GM21515 (cell line): Measurements from ENCODE around the gene MAN1B1.
A peak's percentile ranks its signal among the peaks of the same experiment; 100 is the strongest.

Experiments
- ATAC-seq: cut with Tn5 transposase; IDR thresholded peaks from one replicate; pipeline ENCODE4 v1.9.1; 2021; ENCODE audit not compliant: unreplicated experiment

MAN1B1 gene

GRCh38 chr9:137086531-137087408 is at the start of gene MAN1B1:
TSS of gene MAN1B1 (plus strand) at chr9:137086985. CDS start at chr9:137087000, 15 bp downstream.
- peak; percentile 78 for ATAC-seq

- no peak for ATAC-seq
Measured at GRCh38 chr9:137037035-137037434, 49.8 kb upstream of the MAN1B1 start.

- ATAC-seq, result no peak
Measured at GRCh38 chr9:137037483-137037882, 49.3 kb upstream of the MAN1B1 start.

GRCh38 chr9:137038916-137039315 is 47.9 kb upstream of the MAN1B1 start:
- no peak for ATAC-seq

GRCh38 chr9:137039611-137040366 is 47.0 kb upstream of the MAN1B1 start:
- no peak for ATAC-seq

GRCh38 chr9:137040568-137040967 is 46.2 kb upstream of the MAN1B1 start:
- no peak for ATAC-seq

- ATAC-seq, result no peak
Measured at GRCh38 chr9:137041124-137041523, 45.7 kb upstream of the MAN1B1 start.

- no peak for ATAC-seq
Measured at GRCh38 chr9:137042751-137043727, 43.7 kb upstream of the MAN1B1 start.

- ATAC-seq, result no peak
Measured at GRCh38 chr9:137044037-137044436, 42.7 kb upstream of the MAN1B1 start.

- no peak for ATAC-seq
Measured at GRCh38 chr9:137044502-137045177, 42.1 kb upstream of the MAN1B1 start.

GRCh38 chr9:137045294-137046087 is 41.3 kb upstream of the MAN1B1 start:
- ATAC-seq, result no peak

GRCh38 chr9:137046088-137046787 is 40.5 kb upstream of the MAN1B1 start, which contains the start of gene NPDC1:
TSS of gene NPDC1 (minus strand) at chr9:137046177. CDS start at chr9:137045989, 188 bp downstream.
- ATAC-seq, result no peak

GRCh38 chr9:137048655-137049543 is 37.9 kb upstream of the MAN1B1 start:
- ATAC-seq, result no peak

- ATAC-seq, result no peak
Measured at GRCh38 chr9:137049544-137050449, 37.0 kb upstream of the MAN1B1 start.

- ATAC-seq, result no peak
Measured at GRCh38 chr9:137050570-137050969, 36.2 kb upstream of the MAN1B1 start.

- no peak for ATAC-seq
Measured at GRCh38 chr9:137051145-137051724, 35.5 kb upstream of the MAN1B1 start.
